Measurements from ENCODE around the gene WIPI1. TPM values are rescaled to one million over a fixed set of nuclear protein-coding genes. Genes with fewer than 3 reads are reported as not detected.

WIPI1 gene
- total and polyA plus RNA-seq, 2 of the 13 experiments (the other 11 are each of a cell fraction or from before 2014, with no cell fraction given), result 29.4 to 141 TPM

- FAIRE-seq (peak; percentile 56), ATAC-seq (peak; percentile 80), DNase-seq (ENCODE audit: low spot score) (no peak)
- CTCF ChIA-PET (ENCODE audit: low intra/inter-chr PET ratio, low total read pairs), result no interaction called here
- Histone ChIP-seq H3K9ac (ENCODE audit: insufficient read depth, low read depth, low read length) (peak overlapping the region; percentile 93), H3K4me1 (ENCODE audit: insufficient read depth, low read length) (peaks cover 71% of the 10 kb centered on the region), H3K9me3 (ENCODE audit: low read length) (no peaks in the 10 kb centered on the region), H3K36me3 (replicated peaks in 1 of 2; ENCODE audit: control insufficient read depth in 1 of 2, insufficient read depth in 2 of 2, low read length in 2 of 2) (no peaks in the 10 kb centered on the region), H3K79me2 (ENCODE audit: insufficient read depth, low read length) (peaks cover 8% of the 10 kb centered on the region), H3K4me2 (ENCODE audit: low read depth, low read length) (peak overlapping the region; percentile 89), H3K27me3 (ENCODE audit: control insufficient read depth in 1 of 2, insufficient read depth in 2 of 2, low read length in 2 of 2) (no peaks in the 10 kb centered on the region), H4K20me1 (ENCODE audit: insufficient read depth, low read length) (no peaks in the 10 kb centered on the region), H3K4me3 (replicated peaks in 1 of 3; ENCODE audit: insufficient read depth in 1 of 3, low read depth in 2 of 3, low read length in 3 of 3) (peak overlapping the region; percentile 37 to 72 (median 38)), H2AFZ (ENCODE audit: low read length) (no peak overlapping the region), H3K27ac (ENCODE audit: extremely low read length, insufficient read depth, low read length) (peak overlapping the region; percentile 97)
- POLR2A ChIA-PET, result interaction anchor here (1.0 to 3.1 kb wide), 5 partner anchors 9 to 85 kb away, joined by 3 to 17 read pairs (median 10); no protein-coding TSS in a partner anchor
- BruUV-seq (replicated peaks), result no TSS peak
- intact Hi-C loops (cut with micrococcal nuclease; ENCODE audit: unreplicated experiment), result loop anchor here (1.0 to 2.0 kb wide), 4 partner anchors 21 to 85 kb away; partner anchors contain the start of gene WIPI1
- in situ Hi-C loops (cut with HindIII; ENCODE audit: extremely low pct_ligation_motif_present, low pct_unique_long_range_greater_than_20kb), result loop anchor here (5.0 kb wide), 1 partner anchor 86 kb away; the partner anchor contains the start of genes ARSG and SLC16A6
- WGBS (ENCODE audit: low lambda C conversion rate), result 2% methylated on average over 8 of the region's 8 CpGs
- TF ChIP-seq GABPB1 (CRISPR knock-in tag; IDR thresholded peaks at IDR 0.05) (no peak; the same call in 1 of the 2 replicates), HDAC1 (CRISPR knock-in tag; IDR thresholded peaks at IDR 0.05) (peak; percentile 72; the same call in 1 of the 2 replicates), HMG20A (CRISPR knock-in tag; IDR thresholded peaks at IDR 0.05; ENCODE audit: borderline replicate concordance) (peak; percentile 70), HNF1B (CRISPR knock-in tag; IDR thresholded peaks at IDR 0.05) (peak; percentile 93), HMGXB4 (CRISPR knock-in tag; IDR thresholded peaks at IDR 0.05; ENCODE audit: borderline replicate concordance in 1 of 2, low read depth in 1 of 2) (0 out of 4 replicates have a peak, but pooled peaks of 1 of the 2 experiments have one; percentile 17), ZSCAN5A (CRISPR knock-in tag; IDR thresholded peaks at IDR 0.05; ENCODE audit: borderline replicate concordance) (peak; percentile 72; the same call in 1 of the 2 replicates), BORCS8-MEF2B (CRISPR knock-in tag; IDR thresholded peaks at IDR 0.05) (0 out of 2 replicates have a peak, but pooled peaks have one; percentile 31), TFAP4 (IDR thresholded peaks at IDR 0.05; ENCODE audit: borderline replicate concordance, low read depth) (no peak), ZNF615 (CRISPR knock-in tag; IDR thresholded peaks at IDR 0.05; ENCODE audit: borderline replicate concordance) (peak; percentile 92), YEATS2 (CRISPR knock-in tag; IDR thresholded peaks at IDR 0.05; ENCODE audit: borderline replicate concordance) (peak; percentile 53; the same call in 1 of the 2 replicates), ZNF510 (CRISPR knock-in tag; IDR thresholded peaks at IDR 0.05; ENCODE audit: low read depth) (no peak), NCOA5 (CRISPR knock-in tag; IDR thresholded peaks at IDR 0.05) (no peak), NR2F2 (IDR thresholded peaks at IDR 0.05; ENCODE audit: borderline replicate concordance, low read depth) (no peak), FOXO1 (CRISPR knock-in tag; IDR thresholded peaks at IDR 0.05) (peak; percentile 78; the same call in 1 of the 2 replicates), ZNF512 (CRISPR knock-in tag; IDR thresholded peaks at IDR 0.05) (no peak)
These were observed 79.5 kb downstream of the WIPI1 start for GRCh38 chr17:68377771-68378267.

All from HepG2 (cell line).